SK-N-SH treated with all-trans-retinoic acid at 6 μM for 48 hours (cell line): ENCODE results near the gene PARM1.

Experiments used
- ATAC-seq: fragments of 200-7000 bp; cut with Tn5 transposase; 3 replicates; pipeline ENCODE4 v1.9.1; 2020; ENCODE audit warnings: mild to moderate bottlenecking, moderate library complexity
- BACH2 ChIP-seq: fragments of 250-450 bp; sonication (Bioruptor Pico); IDR thresholded peaks from 2 replicates; pipeline ENCODE4 v1.9.0; 2021; ENCODE audit warnings: mild to moderate bottlenecking, borderline replicate concordance
- CREB5 ChIP-seq: fragments of 250-450 bp; sonication (Bioruptor Pico); IDR thresholded peaks from 2 replicates; pipeline ENCODE4 v1.5.1; 2020; ENCODE audit warnings: low read depth, mild to moderate bottlenecking, moderate library complexity
- CSDC2 ChIP-seq: fragments of 250-450 bp; sonication (Bioruptor Pico); IDR thresholded peaks from 2 replicates; pipeline ENCODE4 v1.5.0; 2020; ENCODE audit warnings: mild to moderate bottlenecking, moderate library complexity
- CSRNP3 ChIP-seq: fragments of 250-450 bp; sonication (Bioruptor Pico); IDR thresholded peaks from 2 replicates; pipeline ENCODE4 v1.5.1; 2021; ENCODE audit warnings: mild to moderate bottlenecking, moderate library complexity
- ESRRG ChIP-seq: fragments of 250-450 bp; sonication (Bioruptor Pico); IDR thresholded peaks from 2 replicates; pipeline ENCODE4 v1.6.1; 2021; ENCODE audit warnings: mild to moderate bottlenecking
- GLIS3 ChIP-seq: fragments of 250-450 bp; sonication (Bioruptor Pico); IDR thresholded peaks from 2 replicates; pipeline ENCODE4 v1.5.0; 2020; ENCODE audit warnings: mild to moderate bottlenecking, moderate library complexity
- ISL1 ChIP-seq: fragments of 250-450 bp; sonication (Bioruptor Pico); IDR thresholded peaks from 2 replicates; pipeline ENCODE4 v2.1.2; 2022; ENCODE audit warnings: mild to moderate bottlenecking, moderate library complexity
- OSR1 ChIP-seq: fragments of 250-450 bp; sonication (Bioruptor Pico); IDR thresholded peaks from 2 replicates; pipeline ENCODE4 v1.8.0; 2022; ENCODE audit warnings: moderate library complexity, mild to moderate bottlenecking, inconsistent platforms
- PATZ1 ChIP-seq: fragments of 250-450 bp; sonication (Bioruptor Pico); IDR thresholded peaks from 2 replicates; pipeline ENCODE4 v1.8.0; 2020; ENCODE audit warnings: mild to moderate bottlenecking, moderate library complexity, borderline replicate concordance
- POU6F1 ChIP-seq: fragments of 250-450 bp; sonication (Bioruptor Pico); IDR thresholded peaks from 2 replicates; pipeline ENCODE4 v1.8.0; 2021; ENCODE audit warnings: low read depth, mild to moderate bottlenecking, moderate library complexity, borderline replicate concordance
- PPARA ChIP-seq: fragments of 250-450 bp; sonication (Bioruptor Pico); IDR thresholded peaks from 2 replicates; pipeline ENCODE4 v1.5.0; 2020; ENCODE audit warnings: mild to moderate bottlenecking, borderline replicate concordance
- SNAI2 ChIP-seq: fragments of 250-450 bp; sonication (Bioruptor Pico); IDR thresholded peaks from 2 replicates; pipeline ENCODE4 v1.5.0; 2020; ENCODE audit warnings: mild to moderate bottlenecking, moderate library complexity
- TOX ChIP-seq: fragments of 250-450 bp; sonication (Bioruptor Pico); IDR thresholded peaks from 2 replicates; pipeline ENCODE4 v1.8.0; 2021; ENCODE audit warnings: mild to moderate bottlenecking, moderate library complexity, borderline replicate concordance
- ZFP30 ChIP-seq: fragments of 450-650 bp; formaldehyde crosslinking; IDR thresholded peaks from 2 replicates; pipeline ENCODE4 v1.5.0; 2022; ENCODE audit warnings: mild to moderate bottlenecking, moderate library complexity
- ZNF565 ChIP-seq: fragments of 450-650 bp; formaldehyde crosslinking; conservative IDR thresholded peaks from 2 replicates; pipeline ENCODE4 v1.5.0; 2020; ENCODE audit warnings: low read depth, mild to moderate bottlenecking, moderate library complexity
- ZNF70 ChIP-seq: fragments of 450-650 bp; formaldehyde crosslinking; IDR thresholded peaks from 2 replicates; pipeline ENCODE4 v1.5.0; 2020; ENCODE audit warnings: mild to moderate bottlenecking, moderate library complexity
- TF ChIP-seq, protein P1 (sequence below): fragments of 250-450 bp; sonication (Bioruptor Pico); IDR thresholded peaks from 2 replicates; pipeline ENCODE4 v1.5.0; 2020; ENCODE audit warnings: mild to moderate bottlenecking, moderate library complexity

Gene PARM1

GRCh38 chr4:74968456-74969164 lies 35.7 kb downstream of the PARM1 start (continued):
- TF ChIP-seq PATZ1 (CRISPR knock-in tag) (no peak), SNAI2 (CRISPR knock-in tag) (no peak), BACH2 (CRISPR knock-in tag) (no peak), CSDC2 (CRISPR knock-in tag) (no peak), ZNF70 (CRISPR knock-in tag) (no peak)
- TF ChIP-seq, protein P1, sequence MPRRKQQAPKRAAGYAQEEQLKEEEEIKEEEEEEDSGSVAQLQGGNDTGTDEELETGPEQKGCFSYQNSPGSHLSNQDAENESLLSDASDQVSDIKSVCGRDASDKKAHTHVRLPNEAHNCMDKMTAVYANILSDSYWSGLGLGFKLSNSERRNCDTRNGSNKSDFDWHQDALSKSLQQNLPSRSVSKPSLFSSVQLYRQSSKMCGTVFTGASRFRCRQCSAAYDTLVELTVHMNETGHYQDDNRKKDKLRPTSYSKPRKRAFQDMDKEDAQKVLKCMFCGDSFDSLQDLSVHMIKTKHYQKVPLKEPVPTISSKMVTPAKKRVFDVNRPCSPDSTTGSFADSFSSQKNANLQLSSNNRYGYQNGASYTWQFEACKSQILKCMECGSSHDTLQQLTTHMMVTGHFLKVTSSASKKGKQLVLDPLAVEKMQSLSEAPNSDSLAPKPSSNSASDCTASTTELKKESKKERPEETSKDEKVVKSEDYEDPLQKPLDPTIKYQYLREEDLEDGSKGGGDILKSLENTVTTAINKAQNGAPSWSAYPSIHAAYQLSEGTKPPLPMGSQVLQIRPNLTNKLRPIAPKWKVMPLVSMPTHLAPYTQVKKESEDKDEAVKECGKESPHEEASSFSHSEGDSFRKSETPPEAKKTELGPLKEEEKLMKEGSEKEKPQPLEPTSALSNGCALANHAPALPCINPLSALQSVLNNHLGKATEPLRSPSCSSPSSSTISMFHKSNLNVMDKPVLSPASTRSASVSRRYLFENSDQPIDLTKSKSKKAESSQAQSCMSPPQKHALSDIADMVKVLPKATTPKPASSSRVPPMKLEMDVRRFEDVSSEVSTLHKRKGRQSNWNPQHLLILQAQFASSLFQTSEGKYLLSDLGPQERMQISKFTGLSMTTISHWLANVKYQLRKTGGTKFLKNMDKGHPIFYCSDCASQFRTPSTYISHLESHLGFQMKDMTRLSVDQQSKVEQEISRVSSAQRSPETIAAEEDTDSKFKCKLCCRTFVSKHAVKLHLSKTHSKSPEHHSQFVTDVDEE (CRISPR knock-in tag) = no peak

DNA sequence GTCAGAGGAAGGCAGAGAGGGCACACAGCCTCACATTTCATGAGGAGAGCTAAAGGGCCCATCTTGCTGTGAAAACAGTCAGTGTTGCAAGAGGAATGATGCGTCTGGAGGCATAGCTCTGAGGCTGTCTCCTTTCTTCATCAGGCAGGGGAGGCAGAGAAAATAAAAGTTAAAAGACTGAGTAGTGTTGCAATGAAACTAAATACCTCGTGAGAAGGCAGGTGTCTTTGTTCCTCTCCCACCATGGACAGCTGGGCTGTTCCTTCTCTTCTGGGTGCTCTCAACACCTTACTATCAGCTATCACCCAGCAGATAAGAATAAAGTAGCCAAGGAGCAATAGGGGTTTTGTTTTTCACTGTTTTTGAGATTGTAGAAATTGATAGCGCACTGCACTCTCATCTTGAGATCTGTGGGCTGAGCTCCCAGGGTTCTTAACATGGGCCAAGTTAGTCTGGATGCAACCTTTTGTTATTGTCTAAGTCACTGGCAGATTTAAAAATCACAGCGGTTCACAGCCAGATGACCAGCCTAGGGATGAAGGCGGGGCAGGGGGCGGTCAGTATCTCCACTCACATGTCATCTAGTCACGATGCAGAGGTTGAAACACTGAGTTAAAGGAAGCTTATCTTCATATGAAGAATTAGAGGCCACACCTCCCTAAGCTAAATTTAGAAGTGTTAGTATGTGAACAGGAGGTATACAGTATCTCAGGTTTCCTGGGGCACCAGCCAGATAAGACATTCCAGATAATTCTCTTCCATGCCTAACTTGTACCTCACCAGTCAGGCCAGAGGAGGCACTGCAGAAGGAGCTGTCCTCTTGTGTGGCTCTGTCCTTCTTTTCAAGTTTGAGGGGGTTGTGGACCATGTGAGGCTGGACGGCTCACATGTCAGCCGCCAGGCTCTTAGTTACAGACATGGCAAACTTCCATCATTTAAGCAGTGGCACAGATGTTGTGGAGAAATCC lies 36.9 kb downstream of the PARM1 start:
- peak; percentile 70 for ATAC-seq
- TF ChIP-seq POU6F1 (CRISPR knock-in tag) (no peak), GLIS3 (CRISPR knock-in tag) (no peak), TOX (no peak), CSDC2 (CRISPR knock-in tag) (no peak), CREB5 (no peak), SNAI2 (CRISPR knock-in tag) (no peak), ESRRG (CRISPR knock-in tag) (no peak), ZFP30 (no peak), BACH2 (CRISPR knock-in tag) (no peak), ZNF565 (CRISPR knock-in tag) (no peak), OSR1 (CRISPR knock-in tag) (no peak), PPARA (CRISPR knock-in tag) (no peak), CSRNP3 (CRISPR knock-in tag) (no peak), ISL1 (CRISPR knock-in tag) (no peak)
- TF ChIP-seq, protein P1 (CRISPR knock-in tag) = no peak
